Vagina (tissue), 2 donors: Measurements from ENCODE around the gene TELO2. TPM values are rescaled to one million over a fixed set of nuclear protein-coding genes. Genes with fewer than 3 reads are reported as not detected.

ENCODE experiments used
- DNase-seq, 2 donors: peaks; one replicate each; pipeline ENCODE4 v3.0.0-alpha.2; 2017; ENCODE audit errors: extremely low spot score in 2 of 2
- H3K27ac ChIP-seq: fragments of 200-600 bp; sonication (generic); one replicate; pipeline ENCODE4 v1.5.1; 2019
- H3K27me3 ChIP-seq: fragments of 200-600 bp; sonication (generic); one replicate; pipeline ENCODE4 v1.5.1; 2019
- H3K36me3 ChIP-seq, 2 donors: fragments of 200-600 bp; sonication (generic); one replicate each; pipeline ENCODE4 v1.5.1; 2017 to 2019
- H3K4me1 ChIP-seq: fragments of 200-600 bp; sonication (generic); one replicate; pipeline ENCODE4 v1.5.1; 2019
- H3K4me3 ChIP-seq, 2 donors: fragments of 200-600 bp; sonication (generic); 1 replicate in 1 of 2; 2 replicates in 1 of 2; pipeline ENCODE4 v1.5.1; 2016 to 2019
- H3K9me3 ChIP-seq: fragments of 200-600 bp; sonication (generic); one replicate; pipeline ENCODE4 v1.5.1; 2019
- POLR2A ChIP-seq, 2 donors: fragments of 450-650 bp; IDR thresholded peaks; one replicate each; pipeline ENCODE4 v1.6.1; 2017; ENCODE audit warnings: antibody characterized with exemption in 2 of 2, mild to moderate bottlenecking in 2 of 2, moderate library complexity in 2 of 2
- POLR2AphosphoS5 ChIP-seq, 2 donors: sonication (generic); formaldehyde crosslinking; IDR thresholded peaks; one replicate each; pipeline ENCODE4 v1.9.0; 2017; ENCODE audit warnings: antibody characterized with exemption in 2 of 2, mild to moderate bottlenecking in 2 of 2, low read depth in 1 of 2; ENCODE audit not compliant: insufficient read depth in 1 of 2
- intact Hi-C: fragments of 100-400 bp; cut with DNase I; formaldehyde crosslinking; loops from one replicate; pipeline ENCODE4 v1.15.1; 2023
- total RNA-seq: library from RNA; depleted of rRNA; stranded (reverse); fragments of >200 nt; gene quantifications from one replicate; pipeline ENCODE4 v1.2.3, GENCODE V29; 2016
- TF ChIP-seq, protein P1 (sequence below), 3 experiments: fragments of 450-650 bp in 2 of 3; fragments of 200-600 bp in 1 of 3; sonication (generic) in 1 of 3; IDR thresholded peaks; one replicate each; pipeline ENCODE4 v1.5.1; 2017 to 2019; ENCODE audit warnings: antibody characterized with exemption in 3 of 3, mild to moderate bottlenecking in 2 of 3, moderate library complexity in 2 of 3

Gene TELO2
- total RNA-seq, 1 donor from 2014 or later: 23.8 TPM

DNA sequence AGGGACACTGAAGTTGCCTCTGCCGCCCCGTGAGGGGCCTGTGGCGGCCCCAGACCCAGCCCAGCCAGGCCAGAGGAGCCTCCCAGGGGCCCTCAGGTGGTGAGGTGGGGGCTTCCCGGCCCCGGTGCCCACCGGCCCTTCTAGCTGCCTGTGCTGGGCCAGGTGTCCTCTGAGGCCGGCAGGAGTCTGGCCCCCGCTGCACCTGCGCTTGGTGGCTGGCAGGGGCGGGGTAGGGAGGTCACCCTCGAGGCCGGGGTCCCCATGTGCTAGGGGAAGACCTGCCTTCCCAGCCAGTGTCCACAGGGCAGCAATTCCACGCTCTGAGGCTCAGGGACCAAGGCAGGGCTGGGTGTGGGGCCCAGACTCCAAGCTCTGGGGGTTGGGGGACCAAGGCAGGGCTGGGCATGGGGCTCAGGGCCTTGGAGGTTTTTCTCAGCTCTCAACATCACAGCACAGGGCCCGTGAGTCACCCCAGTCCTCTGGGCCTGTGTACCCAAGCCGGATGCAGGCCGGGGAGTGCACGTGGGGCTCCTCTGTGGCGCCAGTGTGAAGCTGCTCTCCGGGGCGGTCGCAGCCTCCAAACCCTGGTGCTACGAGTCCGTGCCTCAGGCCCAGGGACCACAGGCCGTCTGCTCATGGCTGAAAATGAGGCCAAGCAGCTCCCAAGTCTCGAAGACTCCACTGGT lies 47.5 kb upstream of the TELO2 start:
- Histone ChIP-seq H3K4me3 (no peak overlapping the region), H3K27me3 (no peaks in the 10 kb centered on the region), H3K9me3 (no peaks in the 10 kb centered on the region), H3K4me1 (no peaks in the 10 kb centered on the region), H3K27ac (no peak overlapping the region), H3K36me3 (peaks cover 0 to 37% of the 10 kb centered on the region in 2 donors)
- TF ChIP-seq POLR2A (IDR thresholded peaks at IDR 0.05) (no peak), POLR2AphosphoS5 (IDR thresholded peaks at IDR 0.05; ENCODE audit: insufficient read depth in 1 of 2, low read depth in 1 of 2) (no peak)
- TF ChIP-seq, protein P1, sequence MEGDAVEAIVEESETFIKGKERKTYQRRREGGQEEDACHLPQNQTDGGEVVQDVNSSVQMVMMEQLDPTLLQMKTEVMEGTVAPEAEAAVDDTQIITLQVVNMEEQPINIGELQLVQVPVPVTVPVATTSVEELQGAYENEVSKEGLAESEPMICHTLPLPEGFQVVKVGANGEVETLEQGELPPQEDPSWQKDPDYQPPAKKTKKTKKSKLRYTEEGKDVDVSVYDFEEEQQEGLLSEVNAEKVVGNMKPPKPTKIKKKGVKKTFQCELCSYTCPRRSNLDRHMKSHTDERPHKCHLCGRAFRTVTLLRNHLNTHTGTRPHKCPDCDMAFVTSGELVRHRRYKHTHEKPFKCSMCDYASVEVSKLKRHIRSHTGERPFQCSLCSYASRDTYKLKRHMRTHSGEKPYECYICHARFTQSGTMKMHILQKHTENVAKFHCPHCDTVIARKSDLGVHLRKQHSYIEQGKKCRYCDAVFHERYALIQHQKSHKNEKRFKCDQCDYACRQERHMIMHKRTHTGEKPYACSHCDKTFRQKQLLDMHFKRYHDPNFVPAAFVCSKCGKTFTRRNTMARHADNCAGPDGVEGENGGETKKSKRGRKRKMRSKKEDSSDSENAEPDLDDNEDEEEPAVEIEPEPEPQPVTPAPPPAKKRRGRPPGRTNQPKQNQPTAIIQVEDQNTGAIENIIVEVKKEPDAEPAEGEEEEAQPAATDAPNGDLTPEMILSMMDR (IDR thresholded peaks at IDR 0.05): no peak
- intact Hi-C loops: no loop called here
- no peak for DNase-seq

DNA sequence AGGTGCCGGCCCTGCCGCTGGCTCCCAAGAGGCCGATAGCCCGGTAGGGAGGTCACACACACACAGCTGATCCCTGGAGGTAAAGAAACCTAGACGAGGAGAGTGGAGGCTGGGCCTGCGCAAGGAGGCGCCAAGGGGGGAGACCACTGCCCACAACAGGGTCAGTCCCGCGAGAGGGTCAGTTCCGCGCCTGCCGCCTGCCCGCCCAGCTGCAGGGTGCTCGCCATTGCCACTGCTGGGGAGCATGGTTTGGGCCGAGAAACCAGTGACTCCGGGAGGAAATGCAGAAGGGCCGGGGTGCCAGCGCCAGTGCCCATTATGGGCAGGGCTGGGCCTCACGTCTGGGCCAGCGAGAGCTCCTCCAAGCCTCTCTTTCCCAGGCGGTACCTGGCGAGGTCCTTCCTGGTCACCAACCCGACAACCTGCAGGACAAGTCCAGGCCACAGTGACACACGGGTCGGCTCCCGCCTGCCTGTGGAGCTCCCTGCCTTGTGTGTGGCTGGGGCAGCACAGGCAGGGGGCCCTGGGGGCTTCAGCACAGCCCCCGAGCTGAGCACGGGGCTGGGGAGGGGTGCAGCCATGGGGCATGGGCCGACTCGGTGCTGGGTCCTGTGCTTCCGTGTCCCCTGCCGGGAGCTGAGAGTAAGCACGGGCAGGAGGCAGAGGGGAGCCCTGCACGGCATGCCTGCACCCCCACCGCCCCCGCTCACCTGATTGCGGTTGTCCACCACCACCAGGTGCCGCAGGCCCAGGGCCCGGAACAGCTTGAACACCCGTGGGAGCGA lies 46.7 kb upstream of the TELO2 start:
- DNase-seq: no peak
- intact Hi-C loops: no loop called here
- H3K36me3 ChIP-seq: peaks cover 0 to 46% of the 10 kb centered on the region in 2 donors
- no peaks in the 10 kb centered on the region for H3K27me3 ChIP-seq
- no peak overlapping the region for H3K27ac ChIP-seq
- no peaks in the 10 kb centered on the region for H3K9me3 ChIP-seq
- H3K4me1 ChIP-seq: no peaks in the 10 kb centered on the region
- no peak overlapping the region for H3K4me3 ChIP-seq
- TF ChIP-seq, protein P1 (IDR thresholded peaks at IDR 0.05): no peak
- TF ChIP-seq POLR2A (IDR thresholded peaks at IDR 0.05): no peak
- no peak for TF ChIP-seq POLR2AphosphoS5 (IDR thresholded peaks at IDR 0.05; ENCODE audit: insufficient read depth in 1 of 2, low read depth in 1 of 2)

DNA sequence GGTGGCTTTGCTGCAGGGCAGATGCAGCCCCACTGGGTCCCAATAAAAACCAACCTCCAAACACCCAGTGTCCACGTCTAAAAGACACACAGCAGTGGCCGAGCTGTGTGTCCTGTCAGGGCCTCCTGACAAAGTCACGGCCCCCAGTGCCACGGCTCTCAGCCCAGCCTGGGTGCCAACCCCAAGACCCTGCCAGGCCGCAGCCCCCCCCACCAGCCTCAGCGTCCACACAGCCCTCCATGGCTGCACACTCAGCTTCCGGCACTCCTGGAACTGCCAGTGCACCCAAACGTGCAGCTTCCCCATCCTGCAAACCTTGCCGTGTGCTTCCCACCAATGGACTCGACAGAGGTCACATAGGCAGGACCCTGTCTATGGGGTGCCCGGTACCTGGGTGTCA lies 45.2 kb upstream of the TELO2 start:
- no peaks in the 10 kb centered on the region for H3K9me3 ChIP-seq
- H3K4me1 ChIP-seq: no peaks in the 10 kb centered on the region
- peaks cover 0 to 59% of the 10 kb centered on the region in 2 donors for H3K36me3 ChIP-seq
- no peak for DNase-seq
- no peaks in the 10 kb centered on the region for H3K27me3 ChIP-seq
- TF ChIP-seq POLR2A (IDR thresholded peaks at IDR 0.05) (no peak), POLR2AphosphoS5 (IDR thresholded peaks at IDR 0.05; ENCODE audit: insufficient read depth in 1 of 2, low read depth in 1 of 2) (no peak)
- TF ChIP-seq, protein P1 (IDR thresholded peaks at IDR 0.05): no peak
- no peak overlapping the region for H3K4me3 ChIP-seq
- H3K27ac ChIP-seq: no peak overlapping the region
- intact Hi-C loops: no loop called here

DNA sequence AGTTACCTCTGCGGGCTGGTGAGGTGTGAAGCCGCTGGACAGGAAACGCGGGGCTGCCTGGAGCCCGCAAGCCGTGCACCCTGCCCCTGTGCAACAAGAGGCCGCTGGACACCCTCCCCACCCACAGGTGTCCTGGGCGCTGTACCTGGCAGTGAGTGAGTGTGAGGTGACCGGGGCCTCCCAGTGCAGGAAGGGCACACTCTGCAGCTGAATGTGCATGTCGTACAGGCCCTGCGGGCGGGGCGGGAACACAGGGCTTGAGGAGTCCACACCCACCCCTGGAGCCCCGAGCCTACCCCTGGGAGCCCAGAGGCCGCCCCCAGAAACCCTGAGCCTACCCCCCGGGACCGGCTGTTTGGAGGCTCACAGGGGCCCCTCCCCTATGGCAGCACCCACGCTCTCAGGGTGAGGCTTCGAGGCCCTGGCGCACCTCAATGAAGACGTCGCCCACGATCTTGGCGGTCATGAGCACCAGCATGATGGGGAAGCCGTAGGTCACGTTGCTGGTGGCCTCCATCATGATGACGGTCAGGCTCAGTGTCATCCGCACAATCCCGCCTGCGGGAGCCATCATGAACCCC lies 44.5 kb upstream of the TELO2 start:
- intact Hi-C loops: no loop called here
- DNase-seq: no peak
- peaks cover 0 to 64% of the 10 kb centered on the region in 2 donors for H3K36me3 ChIP-seq
- H3K9me3 ChIP-seq: no peaks in the 10 kb centered on the region
- no peak overlapping the region for H3K27ac ChIP-seq
- TF ChIP-seq, protein P1 (IDR thresholded peaks at IDR 0.05): no peak
- TF ChIP-seq POLR2AphosphoS5 (IDR thresholded peaks at IDR 0.05; ENCODE audit: insufficient read depth in 1 of 2, low read depth in 1 of 2) (no peak), POLR2A (IDR thresholded peaks at IDR 0.05) (no peak)
- no peak overlapping the region for H3K4me3 ChIP-seq
- no peaks in the 10 kb centered on the region for H3K27me3 ChIP-seq
- H3K4me1 ChIP-seq: no peaks in the 10 kb centered on the region
